ENCODE measurements around the gene TMEM132E.
"Not testable (repeated sequence)": the region's sequence is repeated elsewhere in the genome, so short reads cannot be mapped to it uniquely, and the experiment has no call there.

TMEM132E gene

GRCh38 chr17:34579017-34579946 lies at the start of gene TMEM132E:
TSS of gene TMEM132E (plus strand) at chr17:34579582. CDS start at chr17:34581077, 1,495 bp downstream.
- no peak for DNase-seq (ENCODE audit: low read depth)

- no peak for DNase-seq (ENCODE audit: low read depth)
Measured at GRCh38 chr17:34530918-34531317, 48.5 kb upstream of the TMEM132E start.

GRCh38 chr17:34532281-34533065 lies 46.9 kb upstream of the TMEM132E start:
- no peak for DNase-seq (ENCODE audit: low read depth)

- no peak for DNase-seq (ENCODE audit: low read depth)
Measured at GRCh38 chr17:34533806-34534527, 45.4 kb upstream of the TMEM132E start.

- DNase-seq (ENCODE audit: low read depth): no peak
Measured at GRCh38 chr17:34537445-34537844, 41.9 kb upstream of the TMEM132E start.

GRCh38 chr17:34538582-34538981 lies 40.8 kb upstream of the TMEM132E start:
- not testable (repeated sequence) for DNase-seq (ENCODE audit: low read depth)

GRCh38 chr17:34539881-34540280 lies 39.5 kb upstream of the TMEM132E start:
- DNase-seq (ENCODE audit: low read depth): no peak

GRCh38 chr17:34542700-34543336 lies 36.6 kb upstream of the TMEM132E start:
- peak; percentile 2 for DNase-seq (ENCODE audit: low read depth)

- no peak for DNase-seq (ENCODE audit: low read depth)
Measured at GRCh38 chr17:34547453-34548063, 31.8 kb upstream of the TMEM132E start.

GRCh38 chr17:34549966-34550365 lies 29.4 kb upstream of the TMEM132E start:
- no peak for DNase-seq (ENCODE audit: low read depth)

GRCh38 chr17:34553907-34554306 lies 25.5 kb upstream of the TMEM132E start:
- DNase-seq (ENCODE audit: low read depth): no peak

GRCh38 chr17:34556384-34556783 lies 23.0 kb upstream of the TMEM132E start:
- DNase-seq (ENCODE audit: low read depth): no peak

GRCh38 chr17:34556931-34557330 lies 22.5 kb upstream of the TMEM132E start:
- no peak for DNase-seq (ENCODE audit: low read depth)

- no peak for DNase-seq (ENCODE audit: low read depth)
Measured at GRCh38 chr17:34561328-34561727, 18.1 kb upstream of the TMEM132E start.

GRCh38 chr17:34562387-34562786 lies 17.0 kb upstream of the TMEM132E start:
- DNase-seq (ENCODE audit: low read depth): no peak

- no peak for DNase-seq (ENCODE audit: low read depth)
Measured at GRCh38 chr17:34565713-34566112, 13.7 kb upstream of the TMEM132E start.

- no peak for DNase-seq (ENCODE audit: low read depth)
Measured at GRCh38 chr17:34566201-34566600, 13.2 kb upstream of the TMEM132E start.

GRCh38 chr17:34566873-34567272 lies 12.5 kb upstream of the TMEM132E start:
- DNase-seq (ENCODE audit: low read depth): no peak

- DNase-seq (ENCODE audit: low read depth): no peak
Measured at GRCh38 chr17:34567691-34568465, 11.5 kb upstream of the TMEM132E start.

- no peak for DNase-seq (ENCODE audit: low read depth)
Measured at GRCh38 chr17:34568953-34569352, 10.4 kb upstream of the TMEM132E start.

GRCh38 chr17:34569591-34569990 lies 9.8 kb upstream of the TMEM132E start:
- DNase-seq (ENCODE audit: low read depth): no peak
